ENCODE measurements around the gene CACNA1H. TPM values are rescaled to one million over a fixed set of nuclear protein-coding genes. Genes with fewer than 3 reads are reported as not detected.
"Not testable (repeated sequence)": the region's sequence is repeated elsewhere in the genome, so short reads cannot be mapped to it uniquely, and the experiment has no call there.

The CACNA1H gene
- total RNA-seq, 2 experiments from 2014 or later = 0.86 to 0.98 TPM

DNA sequence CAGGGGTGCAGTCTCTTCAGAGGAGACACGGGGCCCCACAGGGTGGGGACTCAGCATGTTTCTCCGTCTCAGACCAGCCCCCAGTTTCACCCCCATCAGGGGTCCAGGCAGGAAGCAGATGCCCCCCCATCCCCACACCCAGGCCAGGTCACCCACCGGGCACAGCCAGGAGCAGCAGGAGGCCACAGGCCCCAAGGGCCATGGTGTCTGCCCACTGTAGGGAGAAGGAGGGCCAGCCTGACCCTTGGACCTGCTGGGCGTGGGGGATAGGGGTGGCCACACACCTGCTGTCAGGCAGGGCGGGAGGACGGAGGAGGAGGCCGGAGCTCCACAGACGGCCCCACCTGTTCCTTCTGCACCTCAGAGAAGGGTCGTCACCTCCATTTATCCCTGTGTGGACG is 72.1 kb downstream of the CACNA1H start, which contains the start of gene TPSG1:
Gene TPSG1 (minus strand): TSS at position 218 of the 401 bp plus-strand sequence. CDS start 16 bp downstream, at position 202.
- no peaks in the 10 kb centered on the region for H3K9me3 Mint-ChIP-seq (ENCODE audit: low read depth)
- DNase-seq (no peak), ATAC-seq (no peak)
- no peaks in the 10 kb centered on the region for H3K4me1 Mint-ChIP-seq
- H3K36me3 Mint-ChIP-seq (ENCODE audit: low read depth) = no peaks in the 10 kb centered on the region
- H3K27me3 Mint-ChIP-seq = no peaks in the 10 kb centered on the region
- intact Hi-C loops (cut with DNase I, micrococcal nuclease) = no loop called here
- ChIA-PET CTCF (no interaction called here), POLR2A (no interaction called here)
- H3K4me3 Mint-ChIP-seq = no peak within 1 kb of the TSS
- no peak within 1 kb of the TSS for H3K27ac Mint-ChIP-seq

DNA sequence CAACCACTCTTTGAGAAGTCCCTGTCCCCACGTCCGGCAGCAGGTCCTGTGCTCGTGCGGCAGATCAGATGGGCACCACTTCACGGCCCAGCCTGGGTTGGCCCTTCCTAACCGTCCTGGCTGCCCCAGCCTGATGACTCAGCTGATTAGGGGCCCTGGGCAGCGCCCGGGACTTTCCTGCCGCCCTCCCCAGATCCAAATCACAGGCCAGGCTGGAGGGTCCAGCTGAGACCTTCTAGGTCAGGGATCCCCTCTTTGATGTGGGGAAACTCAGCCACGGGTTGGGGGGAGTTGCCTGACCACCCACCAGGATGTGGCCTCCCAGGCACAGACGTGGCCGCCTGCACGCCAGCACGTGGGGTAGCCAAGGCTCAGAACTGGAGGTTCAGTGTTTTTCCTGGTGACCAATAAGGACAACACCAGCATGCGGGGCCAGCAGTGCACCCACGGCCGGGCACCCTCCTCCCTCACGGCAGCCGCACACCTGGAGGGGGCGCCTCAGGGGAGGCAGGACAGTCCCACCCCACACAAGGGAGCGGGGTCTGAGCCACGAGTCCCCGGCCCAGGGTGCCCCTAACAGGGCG is 72.9 kb downstream of the CACNA1H start:
- H3K27me3 Mint-ChIP-seq; ATAC-seq; POLR2A ChIA-PET; H3K36me3 Mint-ChIP-seq (ENCODE audit: low read depth); CTCF ChIA-PET; intact Hi-C loops (cut with DNase I, micrococcal nuclease); DNase-seq; H3K27ac Mint-ChIP-seq; H3K4me3 Mint-ChIP-seq; H3K9me3 Mint-ChIP-seq (ENCODE audit: low read depth); H3K4me1 Mint-ChIP-seq: not testable (repeated sequence)

- H3K9me3 Mint-ChIP-seq (ENCODE audit: low read depth); POLR2A ChIA-PET; H3K36me3 Mint-ChIP-seq (ENCODE audit: low read depth); H3K27ac Mint-ChIP-seq; H3K27me3 Mint-ChIP-seq; DNase-seq; CTCF ChIA-PET; ATAC-seq; intact Hi-C loops (cut with DNase I, micrococcal nuclease); H3K4me1 Mint-ChIP-seq; H3K4me3 Mint-ChIP-seq: not testable (repeated sequence)
Measured at GRCh38 chr16:1226692-1227091, 73.8 kb downstream of the CACNA1H start.

GRCh38 chr16:1228227-1228626 is 75.3 kb downstream of the CACNA1H start:
- H3K4me1 Mint-ChIP-seq; H3K27me3 Mint-ChIP-seq; CTCF ChIA-PET; DNase-seq; H3K9me3 Mint-ChIP-seq (ENCODE audit: low read depth); H3K36me3 Mint-ChIP-seq (ENCODE audit: low read depth); ATAC-seq; POLR2A ChIA-PET; H3K27ac Mint-ChIP-seq; intact Hi-C loops (cut with DNase I, micrococcal nuclease); H3K4me3 Mint-ChIP-seq: not testable (repeated sequence)

DNA sequence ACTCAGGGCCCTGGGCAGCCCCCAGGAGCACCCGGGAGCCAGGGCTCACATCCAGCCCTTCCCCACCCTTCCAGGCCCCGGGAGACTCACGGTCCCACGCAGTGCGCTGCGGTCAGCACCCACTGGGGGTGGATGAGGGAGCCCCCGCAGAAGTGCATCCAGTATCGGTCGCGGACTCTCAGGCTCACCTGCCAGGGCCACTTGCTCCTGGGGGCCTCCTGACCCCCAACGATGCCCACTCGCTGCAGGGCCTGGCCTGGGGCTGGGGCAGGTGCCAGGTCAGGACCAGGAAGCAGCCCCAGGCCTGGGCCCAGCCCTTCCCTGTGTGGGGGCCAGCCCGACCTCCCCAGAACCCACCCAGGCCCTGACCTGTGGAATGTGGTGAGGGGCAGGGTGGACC is 76.6 kb downstream of the CACNA1H start:
- H3K4me3 Mint-ChIP-seq; H3K36me3 Mint-ChIP-seq (ENCODE audit: low read depth); H3K27me3 Mint-ChIP-seq; intact Hi-C loops (cut with DNase I, micrococcal nuclease); H3K9me3 Mint-ChIP-seq (ENCODE audit: low read depth); POLR2A ChIA-PET; DNase-seq; H3K4me1 Mint-ChIP-seq; ATAC-seq; CTCF ChIA-PET; H3K27ac Mint-ChIP-seq: not testable (repeated sequence)

DNA sequence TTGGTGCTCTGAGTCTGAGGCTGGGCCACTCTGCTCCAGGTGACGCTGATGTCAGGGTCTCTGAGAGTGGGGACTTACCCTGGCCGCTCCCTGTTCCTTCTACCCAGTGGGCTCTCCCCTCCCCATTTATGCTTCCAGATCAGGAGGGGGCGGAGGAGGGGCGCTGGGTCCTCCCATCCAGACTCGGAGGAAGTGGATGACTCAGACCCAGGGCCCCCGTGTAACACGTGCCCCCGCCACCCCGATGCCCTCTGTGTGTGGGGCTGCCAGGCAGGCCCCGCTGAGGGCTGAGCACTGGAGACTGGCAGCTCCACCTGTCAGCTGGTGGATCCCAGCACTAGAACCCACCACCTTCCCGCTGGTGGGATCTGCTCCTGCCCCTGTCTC is 77.2 kb downstream of the CACNA1H start, which contains the start of gene TPSB2:
Gene TPSB2 (minus strand): TSS at position 101 of the 387 bp plus-strand sequence. CDS start 233 bp downstream, outside the sequence.
- H3K4me1 Mint-ChIP-seq; CTCF ChIA-PET; H3K27me3 Mint-ChIP-seq; POLR2A ChIA-PET; H3K4me3 Mint-ChIP-seq; intact Hi-C loops (cut with DNase I, micrococcal nuclease); H3K9me3 Mint-ChIP-seq (ENCODE audit: low read depth); H3K36me3 Mint-ChIP-seq (ENCODE audit: low read depth); ATAC-seq; H3K27ac Mint-ChIP-seq; DNase-seq: not testable (repeated sequence)

GRCh38 chr16:1230471-1231212 is 77.7 kb downstream of the CACNA1H start:
- H3K4me1 Mint-ChIP-seq; ATAC-seq; H3K27me3 Mint-ChIP-seq; H3K9me3 Mint-ChIP-seq (ENCODE audit: low read depth); H3K27ac Mint-ChIP-seq; H3K4me3 Mint-ChIP-seq; intact Hi-C loops (cut with DNase I, micrococcal nuclease); H3K36me3 Mint-ChIP-seq (ENCODE audit: low read depth); CTCF ChIA-PET; DNase-seq; POLR2A ChIA-PET: not testable (repeated sequence)

DNA sequence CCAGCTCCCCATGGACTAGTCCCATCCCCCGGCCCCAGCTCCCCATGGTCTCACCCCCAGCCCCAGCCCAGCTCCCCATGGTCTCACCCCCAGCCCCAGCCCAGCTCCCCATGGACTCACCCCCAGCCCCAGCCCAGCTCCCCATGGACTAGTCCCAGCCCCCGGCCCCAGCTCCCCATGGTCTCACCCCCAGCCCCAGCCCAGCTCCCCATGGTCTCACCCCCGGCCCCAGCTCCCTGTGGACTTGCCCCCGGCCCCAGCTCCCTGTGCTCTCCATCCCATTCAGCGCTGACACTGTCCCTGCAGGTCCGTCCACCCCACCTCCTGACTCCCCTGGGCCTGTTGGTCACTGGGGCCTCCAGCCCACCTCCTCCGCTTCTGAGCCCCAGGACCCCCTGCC is 78.4 kb downstream of the CACNA1H start:
- POLR2A ChIA-PET; H3K27ac Mint-ChIP-seq; DNase-seq; intact Hi-C loops (cut with DNase I, micrococcal nuclease); H3K4me1 Mint-ChIP-seq; H3K9me3 Mint-ChIP-seq (ENCODE audit: low read depth); CTCF ChIA-PET; H3K27me3 Mint-ChIP-seq; ATAC-seq; H3K36me3 Mint-ChIP-seq (ENCODE audit: low read depth); H3K4me3 Mint-ChIP-seq: not testable (repeated sequence)

DNA sequence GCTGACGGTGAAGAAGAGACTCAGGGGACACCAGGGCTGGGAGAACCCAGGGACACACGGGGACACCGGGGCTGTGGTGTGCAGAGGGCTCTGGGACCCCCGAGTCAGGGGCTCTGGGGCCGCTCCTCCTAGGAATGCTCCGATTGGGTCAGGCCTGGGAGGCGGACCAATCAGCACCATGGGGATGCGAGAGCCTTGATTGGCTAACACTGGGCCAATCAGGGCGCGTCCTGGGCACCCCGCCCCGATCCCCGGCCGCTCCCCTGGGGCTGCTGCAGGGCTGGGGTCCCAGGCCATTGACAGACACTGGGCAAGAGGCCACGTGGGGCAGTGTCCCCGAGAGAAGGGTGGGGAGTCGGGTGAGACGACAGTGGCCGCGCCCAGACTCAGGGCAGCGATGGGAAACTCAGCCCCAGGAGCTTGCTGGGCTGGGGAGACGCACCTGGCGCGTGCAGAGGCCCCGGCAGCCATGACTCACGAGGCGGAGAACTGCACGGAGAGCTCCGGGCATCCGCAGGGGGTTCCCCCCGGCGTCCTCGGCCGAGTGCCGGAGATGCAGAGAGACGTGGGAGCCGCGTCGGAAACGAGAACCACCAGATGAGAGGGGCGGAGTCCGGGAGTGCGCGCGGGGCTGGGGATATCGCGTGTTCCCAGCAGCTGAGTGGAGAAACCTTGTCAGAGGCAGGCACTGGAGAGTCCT is 79.3 kb downstream of the CACNA1H start:
- CTCF ChIA-PET; intact Hi-C loops (cut with DNase I, micrococcal nuclease); H3K27me3 Mint-ChIP-seq; H3K36me3 Mint-ChIP-seq (ENCODE audit: low read depth); POLR2A ChIA-PET; H3K9me3 Mint-ChIP-seq (ENCODE audit: low read depth); H3K4me1 Mint-ChIP-seq; H3K27ac Mint-ChIP-seq; H3K4me3 Mint-ChIP-seq; DNase-seq: not testable (repeated sequence)
- ATAC-seq = peak; percentile 61

- H3K27me3 Mint-ChIP-seq; POLR2A ChIA-PET; H3K36me3 Mint-ChIP-seq (ENCODE audit: low read depth); H3K4me1 Mint-ChIP-seq; H3K27ac Mint-ChIP-seq; DNase-seq; H3K4me3 Mint-ChIP-seq; CTCF ChIA-PET; intact Hi-C loops (cut with DNase I, micrococcal nuclease); H3K9me3 Mint-ChIP-seq (ENCODE audit: low read depth): not testable (repeated sequence)
- ATAC-seq = peak; percentile 69
Measured at GRCh38 chr16:1236659-1237058, 83.8 kb downstream of the CACNA1H start.

GRCh38 chr16:1237990-1238389 is 85.1 kb downstream of the CACNA1H start:
- Mint-ChIP-seq H3K27ac (no peak overlapping the region), H3K9me3 (ENCODE audit: low read depth) (no peaks in the 10 kb centered on the region), H3K36me3 (ENCODE audit: low read depth) (no peaks in the 10 kb centered on the region), H3K4me3 (no peak overlapping the region), H3K27me3 (peaks cover 2% of the 10 kb centered on the region), H3K4me1 (no peaks in the 10 kb centered on the region)
- ATAC-seq (no peak), DNase-seq (no peak)
- intact Hi-C loops (cut with DNase I, micrococcal nuclease) = no loop called here
- ChIA-PET POLR2A (no interaction called here), CTCF (no interaction called here)

- CTCF ChIA-PET; H3K4me1 Mint-ChIP-seq; POLR2A ChIA-PET; H3K4me3 Mint-ChIP-seq; intact Hi-C loops (cut with DNase I, micrococcal nuclease); H3K27me3 Mint-ChIP-seq; H3K9me3 Mint-ChIP-seq (ENCODE audit: low read depth); DNase-seq; H3K36me3 Mint-ChIP-seq (ENCODE audit: low read depth); H3K27ac Mint-ChIP-seq: not testable (repeated sequence)
- ATAC-seq = peak; percentile 32
Measured at GRCh38 chr16:1238909-1239308, 86.0 kb downstream of the CACNA1H start.
